Stimulated activated CD8-positive, alpha-beta memory T cell treated with anti-CD3 and anti-CD28 coated beads, Interleukin-15, amount 100 ng/mL, for 24 hours (primary cell): ENCODE results near the gene EHD1.
A peak's percentile ranks its signal among the peaks of the same experiment; 100 is the strongest.

ENCODE experiments used
- DNase-seq: peaks from one replicate; pipeline ENCODE4 v3.0.0-alpha.2; 2020; ENCODE audit warnings: low read depth

The EHD1 gene

DNA sequence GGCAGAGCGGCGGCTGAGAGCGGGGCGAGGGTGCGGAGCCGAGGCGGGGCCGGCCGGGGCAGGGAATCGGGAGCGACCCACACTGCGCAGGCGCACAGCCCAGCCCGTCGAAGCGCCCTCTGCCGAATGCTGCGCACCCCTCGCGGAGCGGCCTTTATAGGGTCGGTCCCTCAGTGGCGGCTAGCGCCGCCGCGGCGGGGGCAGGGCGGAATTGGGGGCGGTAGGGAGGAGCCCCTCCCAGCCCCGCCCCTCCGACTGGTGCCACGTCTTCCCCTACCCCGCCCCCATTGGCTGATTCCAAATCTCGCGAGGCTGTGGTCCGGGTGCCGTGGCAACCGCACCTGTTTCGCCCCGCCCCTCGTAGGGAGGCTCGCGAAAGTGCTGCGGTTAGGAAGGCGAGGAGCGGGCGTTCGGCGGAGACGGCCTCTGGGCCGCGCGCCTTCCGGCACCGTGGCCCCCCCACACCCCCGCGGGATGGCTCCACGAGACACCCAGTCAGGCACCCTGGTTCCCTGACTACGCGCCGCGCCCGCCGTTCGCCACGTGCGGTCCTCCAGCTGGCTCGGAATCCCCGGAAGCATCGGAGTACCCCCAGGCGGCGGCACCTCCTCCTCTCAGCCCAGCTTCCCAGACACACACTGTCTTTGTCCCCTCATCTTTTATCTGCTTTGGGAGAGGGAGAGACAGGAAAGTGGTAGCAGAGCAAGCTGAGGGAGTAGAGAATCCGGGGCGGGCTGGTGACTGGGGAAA is at the start of gene EHD1:
EHD1 (minus strand) TSS at position 128 of the 750 bp plus-strand sequence. CDS start 157 bp downstream, outside the sequence.
- peak; percentile 99 for DNase-seq

- DNase-seq = no peak
These were observed 48.3 kb upstream of the EHD1 start for GRCh38 chr11:64926689-64927088.

GRCh38 chr11:64925536-64926436 is 47.4 kb upstream of the EHD1 start:
- no peak for DNase-seq

DNA sequence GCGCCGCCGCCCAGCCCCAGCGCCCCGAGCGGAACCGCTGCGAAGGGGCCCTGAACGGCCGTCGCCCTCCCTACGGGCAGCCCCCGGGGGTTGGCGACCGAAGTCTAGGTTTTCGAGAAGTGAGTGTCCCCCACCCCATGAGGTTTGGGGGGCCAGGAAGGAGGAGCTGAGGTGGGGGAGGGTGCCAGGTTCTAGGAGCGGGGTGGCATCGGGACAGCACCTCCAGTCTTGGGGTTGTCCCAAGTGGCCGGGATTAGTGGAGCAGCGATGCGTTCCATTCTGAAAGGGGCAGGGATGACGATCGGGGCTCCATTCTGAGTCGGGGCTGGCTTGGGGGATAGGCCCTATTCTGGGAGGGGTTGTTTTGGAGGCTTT is 46.5 kb upstream of the EHD1 start:
- no peak for DNase-seq

GRCh38 chr11:64923944-64924909 is 45.8 kb upstream of the EHD1 start, which contains the start of gene PPP2R5B:
TSS of gene PPP2R5B (plus strand) at chr11:64924689. CDS start at chr11:64925735, 1,046 bp downstream.
- DNase-seq = peak; percentile 70

DNA sequence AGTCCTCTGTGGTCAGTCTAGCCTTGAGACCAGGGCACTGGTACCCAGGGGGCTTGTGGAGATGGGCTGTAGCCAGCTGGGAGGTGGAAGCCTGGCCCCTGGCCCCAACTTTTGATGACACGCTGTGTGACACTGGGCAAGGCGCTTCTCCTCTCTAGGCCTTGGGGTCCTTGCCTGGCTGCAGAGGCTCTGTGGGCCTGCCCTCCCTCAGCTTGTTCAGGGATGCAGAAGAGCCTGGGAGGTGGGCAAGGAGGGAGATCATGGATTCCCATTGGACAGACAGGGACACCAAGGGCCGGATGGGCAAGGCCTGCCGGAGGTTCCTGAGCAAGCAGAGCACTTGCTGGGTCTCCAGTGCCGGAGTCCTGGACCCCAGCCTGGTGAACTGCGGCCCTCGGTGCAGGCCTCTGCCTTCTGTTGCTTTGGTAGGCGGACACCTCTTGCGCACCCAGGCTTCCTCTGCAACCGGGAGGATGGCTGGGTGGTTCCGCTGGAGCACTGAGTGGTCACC is 44.8 kb upstream of the EHD1 start:
- no peak for DNase-seq

DNA sequence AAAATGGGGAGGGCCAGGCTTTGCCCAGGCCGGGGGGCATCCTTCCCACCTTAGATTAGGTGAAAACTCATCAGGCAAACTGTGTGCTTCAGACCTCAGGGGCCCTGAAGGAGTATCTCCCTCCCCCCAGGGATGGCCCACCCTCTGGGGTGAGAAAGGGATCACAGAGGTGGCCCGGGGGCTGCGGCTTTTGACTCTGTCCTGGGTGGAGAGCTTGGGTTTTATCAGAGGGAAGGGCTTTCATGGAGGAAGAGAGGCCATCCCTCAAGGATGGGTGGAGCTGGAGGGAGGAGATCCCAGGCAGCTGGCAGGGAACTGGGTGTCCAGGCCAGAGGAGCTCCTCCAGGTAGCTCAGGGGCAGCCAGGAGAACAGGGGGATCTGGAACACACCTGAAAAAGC is 43.0 kb upstream of the EHD1 start:
- DNase-seq = no peak

DNA sequence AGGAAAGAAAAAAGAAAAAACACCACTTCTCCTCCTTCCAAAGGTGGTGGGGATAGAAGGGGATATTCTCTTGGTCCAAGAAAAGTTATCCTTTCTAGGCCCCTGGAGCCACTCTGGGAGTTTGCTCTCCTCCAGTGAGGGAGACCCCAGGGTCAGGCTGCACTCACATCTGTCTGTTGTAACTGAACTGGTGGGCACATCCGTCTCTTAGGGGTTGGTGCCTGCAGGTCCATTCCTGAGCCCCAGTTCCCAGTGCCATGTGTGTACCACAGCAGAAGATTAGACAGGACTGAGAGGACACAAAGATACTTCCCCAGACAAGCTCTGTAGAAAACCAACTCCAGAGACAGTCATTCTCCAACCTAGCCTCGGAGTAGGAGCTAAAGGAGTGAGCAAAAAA is 41.7 kb upstream of the EHD1 start:
- DNase-seq = no peak

- DNase-seq = no peak
These were observed 41.2 kb upstream of the EHD1 start for GRCh38 chr11:64919627-64920026.

DNA sequence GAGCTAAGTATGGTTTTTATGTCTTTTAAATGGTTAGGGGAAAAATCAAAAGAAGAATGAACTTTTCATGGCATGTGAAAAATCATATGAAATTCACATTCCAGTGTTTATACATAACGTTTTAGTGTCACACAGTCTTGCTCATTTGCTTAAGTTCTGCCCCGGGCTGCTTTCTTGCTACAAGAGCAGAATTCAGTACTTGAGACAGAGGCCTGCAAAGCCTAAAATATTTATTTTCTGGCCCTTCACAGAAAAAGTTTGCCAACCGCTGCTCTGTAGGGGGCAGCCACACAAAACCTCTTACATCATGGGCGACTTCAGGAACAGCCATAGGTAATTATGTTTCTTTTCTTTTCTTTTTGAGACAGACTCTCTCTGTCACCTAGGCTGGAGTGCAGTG is 39.6 kb upstream of the EHD1 start:
- no peak for DNase-seq

- DNase-seq = no peak
These were observed 39.2 kb upstream of the EHD1 start for GRCh38 chr11:64917663-64917995.

DNA sequence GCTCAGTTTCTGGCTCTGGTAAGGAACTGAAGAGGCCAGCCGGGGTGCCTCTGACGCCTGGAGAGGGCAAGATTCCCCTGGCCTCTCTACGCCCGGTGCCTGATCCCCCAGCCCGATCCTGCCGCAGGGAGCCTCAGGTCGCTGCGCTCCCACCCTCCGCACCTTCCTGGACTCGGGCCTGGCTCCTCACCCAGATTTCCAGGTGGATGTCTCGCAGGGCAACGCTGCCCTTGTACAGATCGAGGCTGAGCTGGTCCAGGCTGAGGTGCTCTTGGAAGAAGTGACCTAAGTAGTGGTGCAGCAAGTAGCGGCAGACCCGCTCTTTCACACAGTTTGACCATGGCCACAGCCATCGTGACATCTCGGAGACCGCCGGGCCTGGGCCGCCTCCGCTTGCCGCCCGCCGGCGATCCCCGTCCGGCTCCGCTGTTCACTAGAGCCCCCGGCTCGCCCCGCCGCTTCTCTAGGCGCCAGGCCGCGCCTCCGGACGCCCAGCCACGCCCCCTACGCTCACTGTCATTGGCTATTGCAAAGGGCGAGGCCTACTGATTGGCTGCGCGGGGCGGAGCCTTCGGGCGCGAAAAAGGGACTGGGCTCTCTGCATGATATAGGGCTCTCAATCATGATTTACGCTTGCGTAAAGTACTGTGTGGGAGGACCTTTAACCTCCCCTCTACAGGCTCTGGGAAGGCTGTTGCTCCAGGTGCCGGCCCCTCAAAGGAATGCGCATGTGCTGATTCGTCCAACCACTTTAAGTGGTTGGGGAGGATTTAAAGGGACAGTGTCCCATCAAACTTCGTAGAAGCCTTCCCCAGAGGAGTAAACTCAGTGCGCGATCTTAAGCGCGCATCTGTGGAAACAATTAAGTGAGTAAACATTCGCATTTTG is 38.6 kb upstream of the EHD1 start, which contains the start of gene ATG2A:
ATG2A (minus strand) TSS at position 435 of the 888 bp plus-strand sequence; CDS start at position 361, 74 bp downstream.
- peak; percentile 98 for DNase-seq

DNA sequence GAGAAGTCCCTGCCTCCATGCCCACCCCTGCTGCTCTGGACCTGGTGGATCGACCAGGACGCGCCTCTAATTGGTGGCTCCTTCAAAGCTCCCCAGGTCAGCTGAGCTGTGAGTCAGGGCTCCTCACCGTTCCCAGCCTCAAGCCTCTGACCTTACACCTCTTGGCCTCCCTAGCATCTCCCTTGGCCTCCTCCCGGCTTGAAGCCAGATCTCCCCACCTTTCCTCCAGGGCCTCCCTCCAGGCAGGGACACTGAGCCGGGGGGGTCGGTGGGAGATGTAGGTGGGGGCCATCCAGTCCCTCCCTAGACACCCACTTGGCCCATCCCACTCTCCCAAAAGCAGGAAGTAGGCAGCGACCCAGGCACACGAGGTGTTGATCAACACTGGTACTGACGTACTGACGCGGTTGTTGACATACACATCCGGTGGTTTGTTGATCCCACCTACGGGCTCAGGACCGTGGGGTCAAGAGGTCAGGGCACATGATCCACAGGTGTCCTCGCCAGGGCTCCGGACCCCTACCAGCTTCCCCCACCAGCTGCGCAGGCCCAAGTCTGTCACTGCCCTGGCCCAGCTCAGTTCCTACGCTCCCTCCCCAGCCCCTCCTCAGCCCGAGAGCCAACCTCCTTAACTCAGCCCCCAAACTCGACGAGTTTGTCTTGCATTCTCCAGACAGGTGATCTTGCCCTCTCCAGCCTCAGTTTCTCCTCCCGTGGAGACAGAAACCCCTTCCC is 37.8 kb upstream of the EHD1 start:
- no peak for DNase-seq

- no peak for DNase-seq
These were observed 37.0 kb upstream of the EHD1 start for GRCh38 chr11:64915376-64915887.

GRCh38 chr11:64914123-64914522 is 35.7 kb upstream of the EHD1 start:
- no peak for DNase-seq

DNA sequence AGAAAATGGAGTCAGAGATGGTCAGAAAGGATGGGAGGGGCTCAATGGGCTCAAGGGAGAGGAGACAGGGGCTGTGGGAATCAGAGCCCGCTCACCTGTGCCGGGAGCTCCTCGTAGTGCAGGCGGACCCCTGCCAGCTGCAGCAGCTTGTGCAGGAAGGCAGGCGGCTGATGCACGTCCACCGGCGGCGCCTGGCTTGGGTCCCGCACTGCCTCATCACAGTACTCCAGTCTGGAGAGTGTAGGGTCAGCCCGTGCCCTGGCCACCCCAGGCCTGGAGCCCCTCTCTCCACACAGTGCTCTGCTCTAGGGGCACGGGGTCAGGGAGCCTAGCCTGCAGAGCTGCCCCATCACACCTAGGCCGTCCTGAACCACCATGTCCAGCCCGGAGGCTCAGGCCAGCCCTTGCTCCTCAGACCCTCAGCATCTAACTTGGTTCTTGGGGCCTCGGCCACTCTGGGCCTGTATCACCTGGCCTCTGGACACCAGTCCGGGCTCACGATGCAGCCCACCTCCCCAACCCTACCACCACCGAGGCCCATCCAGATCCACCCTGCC is 34.8 kb upstream of the EHD1 start:
- no peak for DNase-seq

DNA sequence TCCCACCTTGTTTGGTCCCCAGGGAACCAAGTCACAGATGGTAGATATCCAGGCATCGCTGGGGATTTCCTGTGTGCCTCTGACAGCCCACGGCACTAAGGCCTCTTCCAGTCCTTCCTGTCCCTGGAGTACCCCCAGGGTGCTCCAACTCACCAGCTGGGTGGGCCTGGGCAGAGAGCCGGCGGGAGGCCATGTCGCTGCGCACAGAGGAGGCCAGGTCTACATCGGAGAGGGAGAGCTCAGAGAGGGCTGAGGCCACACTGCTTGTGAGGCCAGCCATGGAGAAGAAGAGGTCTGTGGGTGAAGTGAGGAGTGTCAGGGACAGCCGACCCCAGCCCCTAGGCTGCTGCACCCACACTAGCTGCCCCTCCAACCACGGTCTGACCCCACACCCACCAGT is 33.3 kb upstream of the EHD1 start:
- no peak for DNase-seq

- no peak for DNase-seq
These were observed 32.7 kb upstream of the EHD1 start for GRCh38 chr11:64911142-64911541.

- no peak for DNase-seq
These were observed 32.2 kb upstream of the EHD1 start for GRCh38 chr11:64910451-64911093.
